HL-60 (cell line): Measurements from ENCODE around the gene PLA1A.
"Not testable (repeated sequence)": the region's sequence is repeated elsewhere in the genome, so short reads cannot be mapped to it uniquely, and the experiment has no call there.

Experiments used
- DNase-seq, 2 experiments: peaks; one replicate each; pipeline ENCODE4 v3.0.0-alpha.2; 2010 to 2020; ENCODE audit warnings: low read depth in 1 of 2, low spot score in 1 of 2
- H3K27ac ChIP-seq: fragments of 250-450 bp; sonication (Bioruptor Pico); replicated peaks from 2 replicates; pipeline ENCODE4 v1.5.1; 2020; ENCODE audit warnings: mild to moderate bottlenecking, moderate library complexity
- H3K27me3 ChIP-seq: fragments of 250-450 bp; sonication (Bioruptor Pico); 2 replicates; pipeline ENCODE4 v1.5.1; 2021; ENCODE audit warnings: mild to moderate bottlenecking, moderate library complexity; ENCODE audit not compliant: insufficient read depth, poor library complexity, severe bottlenecking
- H3K4me3 ChIP-seq: replicated peaks from 2 replicates; pipeline ENCODE4 v1.5.1; 2011; ENCODE audit warnings: mild to moderate bottlenecking, control low read depth, low read length; ENCODE audit not compliant: insufficient read depth
- GABPA ChIP-seq: IDR thresholded peaks from 2 replicates; pipeline ENCODE4 v1.6.1; 2012; ENCODE audit warnings: low read depth
- POLR2AphosphoS5 ChIP-seq: IDR thresholded peaks from 2 replicates; pipeline ENCODE4 v1.6.1; 2012; ENCODE audit warnings: low read depth
- REST ChIP-seq: IDR thresholded peaks from 2 replicates; pipeline ENCODE4 v1.6.1; 2012; ENCODE audit warnings: low read depth; ENCODE audit not compliant: insufficient replicate concordance
- SPI1 ChIP-seq: IDR thresholded peaks from 2 replicates; pipeline ENCODE4 v1.6.1; 2012; ENCODE audit warnings: low read depth, mild to moderate bottlenecking, borderline replicate concordance
- TF ChIP-seq, protein P1 (sequence below): IDR thresholded peaks from one replicate; pipeline ENCODE4 v1.5.1; 2011; ENCODE audit warnings: low read length, control low read depth, inconsistent platforms; ENCODE audit not compliant: insufficient read depth

PLA1A gene

DNA sequence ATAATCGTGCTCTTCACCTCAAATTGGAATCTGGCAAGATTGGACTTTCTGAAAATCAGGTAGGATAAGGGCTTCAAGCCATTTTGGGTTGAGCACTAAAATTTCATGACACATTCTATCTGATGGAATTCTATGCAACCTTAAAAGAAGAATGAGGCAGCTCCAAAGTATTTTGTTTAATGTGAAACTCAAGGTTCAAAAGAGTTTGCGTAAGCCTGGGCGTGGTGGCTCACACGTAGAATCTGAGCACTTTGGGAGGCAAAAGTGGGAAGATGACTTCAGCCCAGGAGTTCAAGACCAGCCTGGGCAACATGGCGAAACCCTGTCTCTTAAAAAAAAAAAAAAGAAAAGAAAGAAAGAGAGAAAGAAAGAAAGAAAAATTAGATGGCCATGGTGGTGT lies 3.6 kb upstream of the PLA1A start:
- Histone ChIP-seq H3K27me3 (no peaks in the 10 kb centered on the region), H3K4me3 (no peak overlapping the region), H3K27ac (no peak overlapping the region)
- no peak for DNase-seq
- TF ChIP-seq REST = no peak
- no peak for TF ChIP-seq POLR2AphosphoS5
- TF ChIP-seq SPI1 = no peak
- no peak for TF ChIP-seq GABPA
- TF ChIP-seq, protein P1, sequence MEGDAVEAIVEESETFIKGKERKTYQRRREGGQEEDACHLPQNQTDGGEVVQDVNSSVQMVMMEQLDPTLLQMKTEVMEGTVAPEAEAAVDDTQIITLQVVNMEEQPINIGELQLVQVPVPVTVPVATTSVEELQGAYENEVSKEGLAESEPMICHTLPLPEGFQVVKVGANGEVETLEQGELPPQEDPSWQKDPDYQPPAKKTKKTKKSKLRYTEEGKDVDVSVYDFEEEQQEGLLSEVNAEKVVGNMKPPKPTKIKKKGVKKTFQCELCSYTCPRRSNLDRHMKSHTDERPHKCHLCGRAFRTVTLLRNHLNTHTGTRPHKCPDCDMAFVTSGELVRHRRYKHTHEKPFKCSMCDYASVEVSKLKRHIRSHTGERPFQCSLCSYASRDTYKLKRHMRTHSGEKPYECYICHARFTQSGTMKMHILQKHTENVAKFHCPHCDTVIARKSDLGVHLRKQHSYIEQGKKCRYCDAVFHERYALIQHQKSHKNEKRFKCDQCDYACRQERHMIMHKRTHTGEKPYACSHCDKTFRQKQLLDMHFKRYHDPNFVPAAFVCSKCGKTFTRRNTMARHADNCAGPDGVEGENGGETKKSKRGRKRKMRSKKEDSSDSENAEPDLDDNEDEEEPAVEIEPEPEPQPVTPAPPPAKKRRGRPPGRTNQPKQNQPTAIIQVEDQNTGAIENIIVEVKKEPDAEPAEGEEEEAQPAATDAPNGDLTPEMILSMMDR = no peak

DNA sequence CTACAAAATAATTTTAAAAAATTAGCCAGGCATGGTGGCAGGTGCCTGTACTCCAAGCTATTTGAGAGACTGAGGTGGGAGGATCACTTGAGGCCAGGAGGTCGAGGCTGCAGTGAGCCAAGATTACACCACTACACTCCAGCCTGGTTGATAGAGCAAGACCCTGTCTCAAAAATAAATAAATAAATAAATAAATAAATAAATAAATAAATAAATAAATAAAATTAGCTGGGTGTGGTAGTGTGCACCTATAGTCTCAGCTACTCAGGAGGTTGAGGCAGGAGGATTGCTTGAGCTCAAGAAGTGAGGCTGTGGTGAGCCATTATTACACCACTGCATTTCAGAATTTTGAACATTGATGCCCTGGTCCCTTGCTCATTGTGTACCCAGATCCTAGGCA lies 2.8 kb upstream of the PLA1A start:
- H3K4me3 ChIP-seq, DNase-seq, H3K27ac ChIP-seq, H3K27me3 ChIP-seq: not testable (repeated sequence)

GRCh38 chr3:119595639-119596334 lies 1.9 kb upstream of the PLA1A start:
- H3K27ac ChIP-seq = no peak overlapping the region
- no peak overlapping the region for H3K4me3 ChIP-seq
- TF ChIP-seq REST (no peak), GABPA (no peak), SPI1 (no peak), POLR2AphosphoS5 (no peak)
- TF ChIP-seq, protein P1 = no peak
- no peaks in the 10 kb centered on the region for H3K27me3 ChIP-seq
- no peak for DNase-seq

DNA sequence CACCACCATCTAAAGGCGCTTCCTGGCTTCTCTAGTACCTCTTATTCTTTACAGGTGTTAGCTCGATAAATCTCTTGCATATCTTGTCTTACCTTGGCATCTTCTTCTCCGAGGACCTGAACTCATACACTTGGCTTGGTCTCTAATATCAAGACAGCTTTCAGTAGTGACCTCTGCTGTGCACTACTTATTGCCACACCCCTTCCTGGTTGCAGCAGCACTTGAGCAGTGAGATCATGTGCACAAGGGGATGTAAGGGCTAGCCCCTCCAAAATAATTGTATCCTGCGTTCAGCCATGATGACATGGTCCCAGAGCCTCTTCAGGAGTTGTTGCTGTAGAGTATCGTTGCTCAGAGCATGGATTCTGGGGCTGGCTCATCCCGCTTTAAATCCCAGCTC lies 1.3 kb upstream of the PLA1A start:
- H3K27me3 ChIP-seq = no peaks in the 10 kb centered on the region
- no peak overlapping the region for H3K27ac ChIP-seq
- no peak overlapping the region for H3K4me3 ChIP-seq
- peak in 1 of 2 experiments; percentile 11 for DNase-seq
- TF ChIP-seq SPI1 (no peak), REST (no peak), GABPA (no peak), POLR2AphosphoS5 (no peak)
- TF ChIP-seq, protein P1 = no peak
